BJ (cell line): ENCODE data around the gene MYO5A. TPM values are rescaled to one million over a fixed set of nuclear protein-coding genes. Genes with fewer than 3 reads are reported as not detected.

ENCODE experiments used
- CTCF ChIA-PET: fragments of 350-600 bp; formaldehyde crosslinking; extraction: SDS; loops from one replicate; lab custom pipeline; 2021; ENCODE audit warnings: antibody characterized with exemption, inconsistent platforms; lab: Yijun Ruan, JAX
- POLR2A ChIA-PET: fragments of 300-600 bp; sonication (Branson Sonifier 250); formaldehyde crosslinking; extraction: SDS; loops from one replicate; lab custom pipeline; 2021; ENCODE audit warnings: antibody characterized with exemption; lab: Charles Lee
- DNase-seq: peaks from one replicate; pipeline ENCODE4 v3.0.0-alpha.2; 2011; ENCODE audit warnings: low read depth
- H3K27me3 ChIP-seq: 2 replicates; pipeline ENCODE4 v1.6.0; 2011; ENCODE audit warnings: low read length; ENCODE audit not compliant: control insufficient read depth, insufficient read depth
- H3K36me3 ChIP-seq: 2 replicates; pipeline ENCODE4 v1.5.1; 2011; ENCODE audit warnings: low read length; ENCODE audit not compliant: control insufficient read depth, insufficient read depth
- H3K4me3 ChIP-seq: 2 replicates; pipeline ENCODE4 v1.5.1; 2011; ENCODE audit warnings: low read depth, mild to moderate bottlenecking, control low read depth, low read length
- CTCF ChIP-seq: IDR thresholded peaks from 2 replicates; pipeline ENCODE4 v1.5.1; 2011; ENCODE audit warnings: low read depth, mild to moderate bottlenecking, control low read depth, inconsistent platforms, low read length, moderate library complexity; ENCODE audit not compliant: insufficient read depth
- polyA plus RNA-seq: library from polyadenylated mRNA; depleted of rRNA; stranded (reverse); fragments of >200 nt; gene quantifications from 2 replicates; pipeline ENCODE4 v1.2.3, GENCODE V29; 2011

Gene MYO5A
- polyA plus RNA-seq, 1 experiment: 38.3 TPM

GRCh38 chr15:52326756-52327155, 201.9 kb downstream of the MYO5A start:
- TF ChIP-seq CTCF: no peak
- POLR2A ChIA-PET: no interaction called here
- DNase-seq: no peak
- CTCF ChIA-PET: interaction anchor here (0.5 kb wide), 1 partner anchor 236 kb away, joined by 3 read pairs; no protein-coding TSS in a partner anchor
- H3K36me3 ChIP-seq: peaks cover 7% of the 10 kb centered on the region
- H3K4me3 ChIP-seq: no peak overlapping the region
- no peaks in the 10 kb centered on the region for H3K27me3 ChIP-seq

- DNase-seq: no peak
- Histone ChIP-seq H3K36me3 (peaks cover 8% of the 10 kb centered on the region), H3K4me3 (no peak overlapping the region), H3K27me3 (no peaks in the 10 kb centered on the region)
- POLR2A ChIA-PET: no interaction called here
- no peak for TF ChIP-seq CTCF
- CTCF ChIA-PET: no interaction called here
Measured at GRCh38 chr15:52324109-52324508, 204.6 kb downstream of the MYO5A start.

- no peak overlapping the region for H3K4me3 ChIP-seq
- H3K36me3 ChIP-seq: peaks cover 8% of the 10 kb centered on the region
- TF ChIP-seq CTCF: no peak
- CTCF ChIA-PET: interaction anchor here (0.6 to 1.4 kb wide), 4 partner anchors 20 to 417 kb away, joined by 3 to 4 read pairs (median 3); no protein-coding TSS in a partner anchor
- POLR2A ChIA-PET: no interaction called here
- H3K27me3 ChIP-seq: no peaks in the 10 kb centered on the region
- DNase-seq: no peak
Measured at GRCh38 chr15:52318729-52319500, 209.8 kb downstream of the MYO5A start.

- TF ChIP-seq CTCF: no peak
- H3K4me3 ChIP-seq: no peak overlapping the region
- ChIA-PET POLR2A (no interaction called here), CTCF (interaction anchor here (1.1 to 1.6 kb wide), 4 partner anchors 11 to 418 kb away, joined by 3 to 4 read pairs (median 4); no protein-coding TSS in a partner anchor)
- H3K27me3 ChIP-seq: no peaks in the 10 kb centered on the region
- H3K36me3 ChIP-seq: peaks cover 8% of the 10 kb centered on the region
- DNase-seq: no peak
Measured at GRCh38 chr15:52317688-52318087, 211.0 kb downstream of the MYO5A start.

GRCh38 chr15:52317022-52317421, 211.7 kb downstream of the MYO5A start:
- H3K27me3 ChIP-seq: no peaks in the 10 kb centered on the region
- no peak for DNase-seq
- ChIA-PET POLR2A (interaction anchor here (0.5 kb wide), 1 partner anchor 18 kb away, joined by 4 read pairs; no protein-coding TSS in a partner anchor), CTCF (interaction anchor here (1.6 kb wide), 1 partner anchor 11 kb away, joined by 4 read pairs; no protein-coding TSS in a partner anchor)
- no peak for TF ChIP-seq CTCF
- peaks cover 6% of the 10 kb centered on the region for H3K36me3 ChIP-seq
- no peak overlapping the region for H3K4me3 ChIP-seq
